HG02571 (cell line): ENCODE data around the gene MTMR1.

Experiments used
- ATAC-seq: cut with Tn5 transposase; IDR thresholded peaks from one replicate; pipeline ENCODE4 v1.9.1; 2021; ENCODE audit warnings: mild to moderate bottlenecking, moderate library complexity; ENCODE audit not compliant: unreplicated experiment

The MTMR1 gene

GRCh38 chrX:150777328-150777992 lies 84.3 kb downstream of the MTMR1 start:
- no peak for ATAC-seq

DNA sequence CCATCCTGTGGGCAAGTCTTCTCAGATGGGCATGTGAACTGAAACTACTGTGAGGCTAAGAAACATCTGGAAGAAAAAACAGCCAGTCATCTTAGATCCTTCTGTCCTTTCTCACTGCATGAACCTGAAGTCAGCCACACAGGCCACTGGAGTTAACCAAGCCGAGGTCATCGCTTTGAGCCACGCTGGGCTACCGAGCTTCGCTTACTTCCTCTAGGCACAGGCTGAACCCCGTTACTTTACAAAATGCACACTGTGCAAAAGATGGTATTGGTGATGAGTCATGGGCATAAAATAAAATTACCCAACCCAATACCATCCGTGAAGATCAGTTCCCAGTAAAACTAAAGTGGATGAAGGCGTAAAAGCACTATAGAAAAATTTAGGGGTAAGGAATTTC lies 86.2 kb downstream of the MTMR1 start:
- ATAC-seq, result no peak

DNA sequence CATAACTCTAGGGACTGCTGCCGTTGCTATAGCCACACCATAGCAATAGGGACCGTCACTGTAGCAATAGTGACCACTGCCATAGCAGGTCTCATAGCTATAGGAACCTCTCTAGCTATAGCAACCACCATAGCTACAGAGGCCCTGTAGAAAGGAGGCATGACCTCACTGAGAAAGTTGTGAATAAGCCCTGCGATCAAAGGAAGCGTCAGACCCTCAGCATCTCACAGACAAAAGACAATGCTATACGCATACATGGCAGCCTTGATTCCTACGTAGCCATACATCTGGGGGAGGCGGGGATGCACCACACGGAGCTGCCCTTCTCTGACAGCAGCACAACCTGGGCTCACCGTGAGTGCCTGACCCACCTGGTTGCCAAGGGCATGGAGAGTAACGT lies 88.5 kb downstream of the MTMR1 start:
- no peak for ATAC-seq

- ATAC-seq, result no peak
These were observed 96.8 kb downstream of the MTMR1 start for GRCh38 chrX:150790021-150790420.

DNA sequence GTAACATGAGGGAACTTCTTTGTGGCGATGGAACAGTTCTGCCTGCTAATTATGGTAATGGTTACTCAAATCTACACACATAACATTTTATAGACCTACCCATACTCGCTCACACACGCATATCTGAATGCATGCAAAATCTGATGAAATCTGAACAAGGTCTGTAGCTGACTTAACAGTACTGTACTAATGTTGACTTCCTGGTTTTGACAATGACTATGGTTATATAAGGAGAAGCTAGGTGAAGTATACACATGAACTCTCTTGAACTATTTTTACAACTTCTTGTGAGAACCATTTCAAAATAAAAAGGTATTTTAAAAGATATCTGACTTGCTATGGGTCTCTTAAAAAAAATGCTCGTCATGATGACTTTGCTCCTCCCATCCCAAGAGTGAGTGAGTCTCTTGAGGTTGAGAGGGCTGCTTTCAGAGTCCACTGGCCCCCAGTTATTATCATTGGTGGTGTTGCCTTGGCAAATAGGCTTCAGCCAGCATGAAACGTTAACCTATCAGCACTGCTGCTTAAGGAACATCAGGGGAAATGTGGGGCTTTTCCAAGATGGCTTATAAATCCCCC lies 99.8 kb downstream of the MTMR1 start:
- no peak for ATAC-seq

DNA sequence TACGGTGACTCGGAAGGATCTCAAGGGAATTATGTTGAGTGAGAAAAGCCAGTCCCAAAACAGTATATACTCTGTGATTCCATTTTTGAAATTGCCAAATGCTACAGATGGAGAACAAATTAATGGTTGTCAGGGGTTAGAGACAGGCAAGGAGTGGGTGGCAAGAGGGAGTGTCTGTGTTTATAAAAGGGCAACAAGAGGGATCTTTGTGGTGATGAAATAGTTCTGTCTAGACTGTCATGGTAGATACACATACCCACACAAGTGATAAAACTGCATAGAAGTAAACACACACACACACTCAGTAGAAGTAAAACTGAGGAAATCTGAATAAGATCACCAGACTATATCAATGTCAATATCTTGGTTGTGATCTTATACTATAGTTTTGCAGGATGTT lies 112.5 kb downstream of the MTMR1 start:
- no peak for ATAC-seq

DNA sequence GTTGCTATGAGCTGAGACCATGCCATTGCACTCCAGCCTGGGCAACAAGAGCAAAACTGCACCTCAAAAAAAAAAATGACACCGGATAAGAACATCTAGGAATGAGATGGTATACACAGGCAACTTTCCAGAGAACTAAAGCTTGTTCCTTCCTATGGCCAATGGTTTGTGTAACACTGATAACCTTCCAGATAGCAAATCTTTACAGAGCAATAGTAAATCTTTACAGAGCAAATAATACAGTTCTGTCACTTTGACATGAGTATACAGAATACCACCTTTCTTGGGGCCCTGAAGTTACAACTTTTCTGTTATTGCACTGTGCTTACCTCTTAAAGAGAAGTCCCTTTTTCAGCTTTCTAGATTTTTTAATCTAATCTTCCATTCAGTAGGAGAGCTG lies 113.6 kb downstream of the MTMR1 start:
- no peak for ATAC-seq

- ATAC-seq, result no peak
These were observed 120.7 kb downstream of the MTMR1 start for GRCh38 chrX:150813922-150814321.
